K562 (cell line): ENCODE measurements around the gene JADE2. TPM values are rescaled to one million over a fixed set of nuclear protein-coding genes. Genes with fewer than 3 reads are reported as not detected.

Source experiments
- CREB5 ChIP-seq: fragments of 250-450 bp; sonication (Bioruptor Pico); IDR thresholded peaks from 2 replicates; pipeline ENCODE4 v1.5.0; 2020; ENCODE audit warnings: mild to moderate bottlenecking
- CTCFL ChIP-seq: IDR thresholded peaks from 2 replicates; pipeline ENCODE4 v1.6.1; 2011; ENCODE audit warnings: borderline replicate concordance, low read depth, mild to moderate bottlenecking, moderate library complexity, low read length; ENCODE audit not compliant: insufficient read depth, poor library complexity, severe bottlenecking
- E4F1 ChIP-seq: fragments of 250-450 bp; sonication (Bioruptor Pico); IDR thresholded peaks from 2 replicates; pipeline ENCODE4 v1.5.0; 2021; ENCODE audit warnings: mild to moderate bottlenecking, borderline replicate concordance
- GATA2 ChIP-seq: sonication (generic); formaldehyde crosslinking; IDR thresholded peaks from 2 replicates; pipeline ENCODE4 v1.4.0; 2020; ENCODE audit warnings: mild to moderate bottlenecking, missing genetic modification reagents
- HDAC1 ChIP-seq, 2 experiments: fragments of 450-650 bp; IDR thresholded peaks; 2 replicates each; pipeline ENCODE4 v1.6.1; 2016 to 2017; ENCODE audit warnings: inconsistent platforms in 1 of 2, mild to moderate bottlenecking in 1 of 2, moderate library complexity in 1 of 2
- HES1 ChIP-seq: fragments of 450-650 bp; IDR thresholded peaks from 2 replicates; pipeline ENCODE4 v1.6.1; 2016; ENCODE audit warnings: low read depth, mild to moderate bottlenecking, moderate library complexity
- HLTF ChIP-seq: fragments of 450-650 bp; IDR thresholded peaks from 2 replicates; pipeline ENCODE4 v1.6.1; 2016
- NCOA6 ChIP-seq: fragments of 450-650 bp; IDR thresholded peaks from 2 replicates; pipeline ENCODE4 v1.6.1; 2017; ENCODE audit warnings: mild to moderate bottlenecking
- NFRKB ChIP-seq: fragments of 450-650 bp; IDR thresholded peaks from 2 replicates; pipeline ENCODE4 v1.6.1; 2016; ENCODE audit warnings: low read depth
- PHF21A ChIP-seq: fragments of 450-650 bp; IDR thresholded peaks from 2 replicates; pipeline ENCODE4 v1.6.1; 2017; ENCODE audit warnings: low read depth, borderline replicate concordance
- SFPQ ChIP-seq: fragments of 200-400 bp; formaldehyde crosslinking; IDR thresholded peaks from 2 replicates; pipeline ENCODE4 v1.6.1; 2017; ENCODE audit warnings: mild to moderate bottlenecking, low read depth, low read length, moderate library complexity
- SIX5 ChIP-seq, 2 experiments: IDR thresholded peaks; 2 replicates each; pipeline ENCODE4 v1.6.1; 2011; ENCODE audit warnings: low read length in 2 of 2, borderline replicate concordance in 1 of 2, low read depth in 1 of 2, mild to moderate bottlenecking in 1 of 2, moderate library complexity in 1 of 2; ENCODE audit not compliant: insufficient read depth in 1 of 2
- SUPT5H ChIP-seq: fragments of 450-650 bp; IDR thresholded peaks from 2 replicates; pipeline ENCODE4 v1.6.1; 2016
- TARDBP ChIP-seq: fragments of 450-650 bp; IDR thresholded peaks from 2 replicates; pipeline ENCODE4 v1.6.1; 2016
- ZBTB12 ChIP-seq: fragments of 250-450 bp; sonication (Bioruptor Pico); IDR thresholded peaks from 2 replicates; pipeline ENCODE4 v1.4.0; 2020
- ZBTB7A ChIP-seq: IDR thresholded peaks from 2 replicates; pipeline ENCODE4 v1.6.1; 2011; ENCODE audit warnings: low read depth, mild to moderate bottlenecking, low read length, moderate library complexity, borderline replicate concordance; ENCODE audit not compliant: control insufficient read depth
- ZC3H8 ChIP-seq: fragments of 450-650 bp; IDR thresholded peaks from 2 replicates; pipeline ENCODE4 v1.6.1; 2017
- polyA plus RNA-seq, 8 experiments: library from polyadenylated mRNA; depleted of rRNA in 4 of 8; stranded (reverse) in 5 of 8; unstranded in 3 of 8; fragments of >200 nt; fragmentation: Nextera tagmentation in 2 of 8; fragmentation: Illumina TruSeq in 1 of 8; extraction: Ambion mirVana in 2 of 8; extraction: Trizol in 1 of 8; gene quantifications; 2 replicates each; pipeline versions ENCODE4 v1.2.1 to v1.2.3, GENCODE V29; 2011 to 2014; ENCODE audit warnings: inconsistent platforms in 1 of 8, missing spikeins in 1 of 8
- total RNA-seq, 7 experiments: library from RNA; depleted of rRNA in 6 of 7; stranded (reverse); fragments of >200 nt in 6 of 7; fragmentation: Illumina TruSeq in 2 of 7; extraction: Trizol in 2 of 7; gene quantifications; 2 replicates each; pipeline versions ENCODE4 v1.2.1 to v1.2.3, GENCODE V29; 2011 to 2021; ENCODE audit warnings: low replicate concordance in 1 of 7

JADE2 gene
- total and polyA plus RNA-seq, 9 of the 15 experiments (the other 6 are each of a cell fraction or from before 2014, with no cell fraction given), result 0.50 to 23.3 (median 9.1) TPM

- TF ChIP-seq E4F1 (CRISPR knock-in tag) (no peak), HDAC1 (IDR thresholded peaks at IDR 0.05) (no peak), SIX5 (IDR thresholded peaks at IDR 0.05; ENCODE audit: borderline replicate concordance in 1 of 2, insufficient read depth in 1 of 2, low read depth in 1 of 2, low read length in 2 of 2) (no peak), CREB5 (no peak), PHF21A (no peak), TARDBP (no peak), ZBTB12 (no peak), NFRKB (no peak), ZC3H8 (no peak), SUPT5H (no peak), HLTF (no peak), ZBTB7A (peak; percentile 87), HES1 (no peak), GATA2 (CRISPR knock-in tag) (no peak), NCOA6 (no peak), SFPQ (no peak), CTCFL (no peak)
Measured at GRCh38 chr5:134527156-134527960, 1.9 kb downstream of the JADE2 start (continued).
